ENCODE measurements around the gene NOC2L. TPM values are rescaled to one million over a fixed set of nuclear protein-coding genes. Genes with fewer than 3 reads are reported as not detected.
A peak's percentile ranks its signal among the peaks of the same experiment; 100 is the strongest.
"Not testable (repeated sequence)": the region's sequence is repeated elsewhere in the genome, so short reads cannot be mapped to it uniquely, and the experiment has no call there.

Gene NOC2L
- total RNA-seq, 1 donor from 2014 or later = 42.8 TPM

DNA sequence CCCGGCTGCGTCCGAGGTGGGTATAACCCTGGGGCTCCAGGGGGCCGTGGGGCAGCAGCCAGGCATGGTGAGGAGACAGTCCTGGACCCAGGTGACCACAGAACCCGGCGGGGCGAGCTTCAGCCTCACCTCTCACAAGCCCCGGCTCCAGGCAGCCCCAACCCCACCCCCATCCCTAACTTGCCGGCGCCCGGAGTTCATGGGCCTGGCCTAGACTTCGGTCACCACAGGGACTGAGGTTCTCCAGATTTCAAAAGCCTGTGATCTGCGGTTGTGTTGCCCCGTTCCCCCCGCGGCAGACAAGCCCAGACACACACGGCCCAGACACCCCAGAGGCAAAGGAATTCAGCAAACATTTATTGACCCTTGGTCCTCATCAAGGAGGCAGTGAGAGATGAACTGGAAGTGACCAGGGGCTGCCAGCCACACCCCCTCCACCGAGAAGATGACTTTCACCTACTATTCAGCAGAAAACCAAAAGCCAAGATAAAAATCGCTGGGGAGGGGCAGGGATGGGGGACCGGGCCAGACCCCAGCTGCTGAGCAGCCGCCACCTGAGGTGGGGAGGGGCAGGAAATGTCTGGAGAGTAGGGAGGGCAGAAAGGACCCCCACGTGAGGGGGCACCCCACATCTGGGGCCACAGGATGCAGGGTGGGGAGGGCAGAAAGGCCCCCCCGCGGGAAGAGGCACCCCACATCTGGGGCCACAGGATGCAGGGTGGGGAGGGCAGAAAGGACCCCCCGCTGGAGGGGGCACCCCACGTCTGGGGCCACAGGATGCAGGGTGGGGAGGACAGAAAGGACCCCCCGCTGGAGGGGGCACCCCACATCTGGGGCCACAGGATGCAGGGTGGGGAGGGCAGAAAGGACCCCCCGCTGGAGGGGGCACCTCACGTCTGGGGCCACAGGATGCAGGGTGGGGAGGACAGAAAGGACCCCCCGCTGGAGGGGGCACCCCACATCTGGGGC is 36.9 kb upstream of the NOC2L start:
- DNase-seq (no peak), ATAC-seq (ENCODE audit: poor library complexity) (no peak)
- intact Hi-C loops (cut with DNase I) = no loop called here

DNA sequence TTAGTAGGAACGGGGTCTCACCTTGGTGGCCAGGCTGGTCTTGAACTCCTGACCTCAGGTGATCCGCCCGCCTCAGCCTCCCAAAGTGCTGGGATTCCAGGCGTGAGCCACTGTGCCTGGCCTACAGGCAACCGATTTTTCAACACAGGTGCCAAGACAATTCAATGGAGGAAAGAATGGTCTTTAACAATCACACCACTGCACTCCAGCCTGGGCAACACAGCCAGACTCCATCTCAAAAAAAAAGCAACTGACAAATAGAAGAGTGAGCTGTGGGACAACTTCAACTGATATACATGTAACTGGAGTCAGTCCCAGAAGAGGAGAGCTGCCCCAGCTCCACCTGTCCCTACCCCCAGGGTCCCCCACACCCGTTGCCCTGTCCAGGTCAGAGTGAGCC is 35.5 kb upstream of the NOC2L start:
- ATAC-seq (ENCODE audit: poor library complexity); intact Hi-C loops (cut with DNase I); DNase-seq: not testable (repeated sequence)

DNA sequence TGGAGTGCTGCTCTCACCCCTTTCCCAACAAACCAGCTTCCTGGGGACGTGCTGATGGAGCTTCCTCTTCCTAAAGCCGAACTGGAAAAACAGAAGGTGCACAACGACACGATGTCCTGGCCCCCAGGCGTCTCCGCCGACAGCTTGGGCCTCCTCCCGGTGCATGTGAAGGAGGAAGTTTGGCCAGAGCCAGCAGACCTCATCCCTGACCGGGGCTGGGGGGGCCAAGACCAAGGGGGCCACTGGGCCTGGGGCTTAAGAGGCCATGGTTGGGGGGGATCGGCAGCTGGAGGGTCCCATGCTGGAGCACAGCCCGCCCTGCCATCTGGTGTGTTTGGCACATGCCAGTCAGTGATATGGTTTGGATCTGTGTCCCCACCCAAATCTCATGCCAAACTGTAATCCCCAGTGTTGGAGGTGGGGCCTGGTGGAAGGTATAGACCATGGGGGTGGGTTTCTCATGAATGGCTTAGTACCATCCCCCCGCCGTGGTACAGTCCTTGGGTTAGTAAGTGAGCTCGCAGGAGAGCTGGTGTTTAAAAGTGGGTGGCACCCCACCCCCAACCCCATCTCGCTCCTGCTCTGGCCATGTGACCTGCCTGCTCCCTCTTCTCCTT is 34.4 kb upstream of the NOC2L start:
- no peak for DNase-seq
- ATAC-seq (ENCODE audit: poor library complexity) = no peak
- intact Hi-C loops (cut with DNase I) = no loop called here

DNA sequence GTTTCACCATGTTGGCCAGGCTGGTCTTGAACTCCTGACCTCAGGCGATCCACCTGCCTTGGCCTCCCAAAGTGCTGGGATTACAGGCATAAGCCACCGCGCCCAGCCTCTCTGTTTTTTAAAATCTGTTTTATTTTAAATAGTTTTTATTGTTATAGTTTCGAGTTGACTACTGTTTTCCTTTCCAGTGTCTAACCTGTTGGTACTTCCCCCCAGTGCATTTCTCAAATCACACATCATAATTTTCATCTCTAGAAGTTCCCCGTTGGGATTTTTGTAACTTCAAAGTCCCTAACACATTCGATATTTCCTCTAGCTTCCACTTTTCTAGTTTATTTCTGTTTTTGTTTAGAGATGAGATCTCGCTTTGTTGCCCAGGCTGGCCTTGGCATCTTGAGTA is 33.3 kb upstream of the NOC2L start:
- DNase-seq = no peak
- no peak for ATAC-seq (ENCODE audit: poor library complexity)
- intact Hi-C loops (cut with DNase I) = no loop called here

DNA sequence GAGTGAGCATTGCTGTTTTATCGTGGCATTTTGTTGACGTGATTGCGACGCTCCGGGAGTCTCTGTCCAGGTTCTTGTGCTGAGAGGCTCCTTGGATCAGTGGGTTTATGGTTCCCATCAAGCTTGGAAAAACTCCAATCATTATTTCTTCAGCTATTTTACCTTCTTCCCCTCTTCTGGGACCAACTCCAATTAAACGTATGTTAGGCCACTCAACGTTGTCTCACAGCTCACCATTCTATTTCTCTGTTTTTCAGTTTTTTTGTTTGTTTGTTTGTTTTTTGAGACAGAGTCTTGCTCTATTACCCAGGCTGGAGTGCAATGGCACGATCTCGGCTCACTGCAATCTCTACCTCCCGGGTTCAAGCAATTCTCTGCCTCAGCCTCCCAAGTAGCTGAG is 32.8 kb upstream of the NOC2L start:
- DNase-seq = no peak
- no peak for ATAC-seq (ENCODE audit: poor library complexity)
- intact Hi-C loops (cut with DNase I) = no loop called here

DNA sequence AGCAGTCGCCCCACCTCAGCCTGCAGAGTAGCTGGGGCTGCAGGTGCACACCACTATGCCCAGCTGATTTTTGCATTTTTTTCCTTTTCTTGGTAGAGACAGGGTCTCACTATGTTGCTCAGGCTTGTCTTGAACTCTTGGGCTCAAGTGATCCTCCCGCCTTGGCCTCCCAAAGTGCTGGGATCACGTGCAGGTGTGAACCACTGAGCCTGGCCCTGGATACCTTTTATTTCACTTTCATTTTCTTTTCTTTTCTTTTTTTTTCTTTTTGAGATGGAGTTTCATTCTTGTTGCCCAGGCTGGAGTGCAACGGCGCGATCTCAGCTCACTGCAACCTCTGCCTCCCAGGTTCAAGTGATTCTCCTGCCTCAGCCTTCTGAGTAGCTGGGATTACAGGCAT is 32.2 kb upstream of the NOC2L start:
- intact Hi-C loops (cut with DNase I); DNase-seq; ATAC-seq (ENCODE audit: poor library complexity): not testable (repeated sequence)

DNA sequence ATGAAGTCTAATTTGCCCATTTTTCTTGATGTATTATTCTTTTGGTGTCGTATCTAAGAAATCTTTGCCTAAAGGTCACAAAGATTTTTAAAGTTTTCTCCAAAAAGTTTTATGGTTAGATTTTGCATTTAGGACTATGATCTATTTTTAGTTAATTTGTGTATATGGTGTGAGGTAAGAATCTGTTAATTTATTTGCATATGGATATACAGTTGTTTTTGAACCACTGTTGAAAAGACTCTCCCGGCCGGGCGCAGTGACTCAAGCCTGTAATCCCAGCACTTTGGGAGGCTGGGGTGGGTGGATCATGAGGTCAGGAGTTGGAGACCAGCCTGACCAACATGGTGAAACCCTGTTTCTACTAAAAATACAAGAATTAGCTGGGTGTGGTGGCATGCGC is 29.0 kb upstream of the NOC2L start:
- intact Hi-C loops (cut with DNase I) = not testable (repeated sequence)

DNA sequence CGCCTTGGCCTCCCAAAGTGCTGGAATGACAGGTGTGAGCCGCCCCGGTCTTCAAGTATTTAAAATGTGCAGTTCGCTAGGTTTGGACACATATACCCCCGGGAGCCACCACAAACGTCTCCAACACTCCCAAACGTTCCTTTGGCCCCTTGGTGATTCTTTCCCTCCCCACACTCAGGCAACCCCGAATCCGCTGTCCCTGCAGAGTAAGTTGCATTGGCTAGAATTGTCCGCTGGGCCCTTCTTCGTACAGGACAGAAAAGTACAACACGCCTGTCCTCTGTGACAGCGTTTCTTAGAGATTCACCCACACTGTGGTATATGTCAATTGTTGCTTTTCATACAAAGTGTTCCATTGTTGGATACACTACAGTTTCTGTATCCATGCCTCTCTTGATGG is 26.1 kb upstream of the NOC2L start:
- intact Hi-C loops (cut with DNase I) = loop anchor here (2.0 kb wide), 1 partner anchor 78 kb away; no protein-coding TSS in a partner anchor
- ATAC-seq (ENCODE audit: poor library complexity) = no peak
- DNase-seq = no peak

More for the DNA sequence above, 29.0 kb upstream of the NOC2L start:
- DNase-seq = peak; percentile 2
- not testable (repeated sequence) for ATAC-seq (ENCODE audit: poor library complexity)

DNA sequence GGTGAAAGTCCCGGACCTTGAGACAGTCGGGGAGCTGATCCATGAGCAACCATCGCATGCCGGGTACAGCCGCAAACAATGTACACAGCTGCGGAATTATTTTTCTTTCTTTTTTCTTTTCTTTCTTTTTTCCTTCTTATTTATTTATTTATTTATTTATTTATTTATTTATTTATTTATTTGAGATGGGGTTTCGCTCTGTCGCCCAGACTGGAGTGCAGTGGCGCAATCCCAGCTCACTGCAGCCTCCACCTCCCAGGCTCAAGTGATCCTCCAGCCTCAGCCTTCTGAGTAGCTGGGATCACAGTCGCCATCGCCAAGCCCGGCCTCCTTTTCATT is 25.4 kb upstream of the NOC2L start:
- no peak for DNase-seq

DNA sequence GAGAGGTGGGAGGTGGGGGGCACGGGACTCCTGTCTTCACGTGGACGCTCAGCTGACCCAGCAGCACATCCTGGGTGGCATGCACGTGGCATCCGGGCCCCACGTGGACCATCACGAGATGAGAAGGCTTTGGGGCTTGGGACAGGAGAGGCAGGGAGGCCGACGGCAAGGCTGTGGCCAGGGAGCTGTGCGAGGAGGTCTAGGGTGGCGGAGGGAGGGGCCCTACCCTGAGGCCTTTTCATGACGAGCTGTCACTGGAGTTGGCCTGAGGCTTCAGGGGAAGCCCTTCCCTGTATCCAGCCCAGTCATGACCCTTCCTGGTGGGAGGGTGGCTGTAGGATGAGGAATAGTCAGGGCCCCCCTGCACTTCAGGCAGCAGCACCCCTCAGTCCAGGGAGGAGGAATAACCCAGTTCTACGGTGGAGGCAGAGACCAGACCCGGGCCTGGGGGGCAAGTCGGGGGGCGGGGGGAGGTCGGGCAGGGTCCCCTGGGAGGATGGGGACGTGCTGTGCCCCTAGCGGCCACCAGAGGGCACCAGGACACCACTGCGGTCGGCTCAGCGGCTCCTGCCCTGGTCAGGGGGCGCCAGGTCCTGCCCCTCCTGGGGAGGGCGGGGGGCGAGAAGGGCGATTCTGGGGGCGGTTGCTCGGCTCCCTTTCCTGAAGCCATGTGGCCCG is 24.9 kb upstream of the NOC2L start:
- ATAC-seq (ENCODE audit: poor library complexity) (no peak), DNase-seq (peak; percentile 65)
- intact Hi-C loops (cut with DNase I) = loop anchor here (2.0 kb wide), 1 partner anchor 79 kb away; no protein-coding TSS in a partner anchor

More for the DNA sequence above, 25.4 kb upstream of the NOC2L start:
- intact Hi-C loops (cut with DNase I) = loop anchor here (2.0 kb wide), 1 partner anchor 78 kb away; no protein-coding TSS in a partner anchor
- no peak for ATAC-seq (ENCODE audit: poor library complexity)

DNA sequence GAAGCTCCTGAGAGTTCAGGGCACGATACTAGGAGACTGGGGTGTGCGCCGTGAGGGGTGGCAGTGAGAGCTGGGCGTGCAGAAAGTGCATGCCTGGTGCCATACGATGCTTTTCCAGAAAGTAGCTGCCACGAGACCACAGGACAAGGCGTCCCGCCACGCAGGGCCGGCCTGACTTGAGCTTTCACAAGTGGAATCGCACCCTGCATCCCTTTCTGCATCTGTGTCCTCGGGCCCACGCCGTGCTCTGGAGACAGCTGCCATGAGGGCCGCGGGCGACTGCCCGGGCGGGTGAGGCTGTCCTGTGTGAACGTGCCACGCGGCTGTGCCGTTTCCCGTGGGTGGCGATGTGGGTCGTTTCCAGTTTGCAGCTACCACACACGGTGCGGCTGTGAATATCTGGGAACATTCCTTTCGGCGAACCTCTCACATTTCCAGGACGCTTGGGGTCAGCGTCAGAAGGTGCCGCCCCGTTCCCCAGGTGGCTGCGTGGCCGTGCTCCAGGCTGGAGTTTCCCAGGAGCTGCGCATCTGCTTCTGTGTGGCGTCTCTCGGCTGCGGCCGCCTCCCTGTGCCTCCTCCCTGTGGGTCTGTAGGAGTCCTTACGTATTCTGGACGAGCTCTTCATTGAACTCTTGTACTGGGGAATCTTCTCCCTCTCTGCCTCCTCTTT is 23.8 kb upstream of the NOC2L start:
- ATAC-seq (ENCODE audit: poor library complexity) = no peak
- intact Hi-C loops (cut with DNase I) = no loop called here

DNA sequence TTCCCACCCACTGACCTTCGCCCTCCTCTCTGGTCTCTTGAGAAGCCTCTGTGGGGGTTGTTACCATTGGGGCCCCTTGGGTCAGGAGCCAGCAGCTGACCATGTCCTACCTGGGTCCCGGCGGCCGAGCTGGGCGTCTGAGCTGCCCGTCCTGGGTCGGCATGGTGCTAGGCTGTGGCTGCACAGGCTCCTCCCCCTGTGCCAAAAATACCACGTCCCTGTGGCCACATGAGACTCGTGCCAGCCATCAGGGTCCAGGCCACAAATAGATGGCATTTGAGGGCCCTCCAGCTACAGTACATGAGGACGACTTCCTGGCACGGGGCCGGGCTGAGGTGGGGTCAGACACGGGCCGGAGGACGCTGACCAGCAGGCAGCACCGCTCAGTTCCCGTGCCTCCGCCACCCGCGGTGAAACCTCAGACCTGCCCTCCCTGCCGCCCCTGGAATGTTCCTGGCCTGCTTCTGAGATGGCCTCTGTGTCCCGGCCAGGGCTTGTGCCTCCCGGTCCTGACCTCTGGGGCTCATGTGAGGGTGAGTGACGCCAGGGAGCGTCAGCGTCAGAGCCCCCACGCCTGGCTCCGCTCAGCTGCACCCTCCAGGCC is 23.0 kb upstream of the NOC2L start, which contains the start of gene PERM1:
Gene PERM1 (minus strand): TSS at position 139 of the 604 bp plus-strand sequence. CDS start 1,064 bp downstream, outside the sequence.
- ATAC-seq (ENCODE audit: poor library complexity) (peak; percentile 72), DNase-seq (peak; percentile 88)
- intact Hi-C loops (cut with DNase I) = no loop called here

More for the DNA sequence above, 23.8 kb upstream of the NOC2L start:
- DNase-seq = no peak

DNA sequence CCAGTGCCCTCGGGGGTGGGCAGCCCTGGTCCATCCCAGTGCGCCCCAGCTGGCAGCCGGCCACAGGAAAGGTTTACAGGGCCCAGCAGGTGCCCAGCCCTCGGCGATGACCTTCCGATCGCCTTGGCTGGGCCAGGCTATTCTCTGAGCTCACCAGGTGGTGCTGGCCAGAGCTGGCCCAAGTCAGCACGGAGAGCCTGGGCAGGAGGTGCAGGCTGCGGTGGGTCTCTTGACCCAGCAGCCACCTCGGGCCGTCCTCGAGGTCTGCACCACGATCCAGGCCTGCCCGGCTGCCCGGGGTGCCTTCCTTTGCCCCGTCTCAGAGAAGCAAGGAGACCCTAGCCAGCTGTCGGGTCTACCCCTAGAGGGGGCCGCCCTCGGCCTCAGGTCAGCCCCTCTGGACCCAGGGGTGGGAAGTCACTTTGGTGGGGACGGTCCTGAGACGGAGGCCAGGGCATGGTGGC is 22.5 kb upstream of the NOC2L start:
- DNase-seq (no peak), ATAC-seq (ENCODE audit: poor library complexity) (peak; percentile 3)
- intact Hi-C loops (cut with DNase I) = no loop called here

DNA sequence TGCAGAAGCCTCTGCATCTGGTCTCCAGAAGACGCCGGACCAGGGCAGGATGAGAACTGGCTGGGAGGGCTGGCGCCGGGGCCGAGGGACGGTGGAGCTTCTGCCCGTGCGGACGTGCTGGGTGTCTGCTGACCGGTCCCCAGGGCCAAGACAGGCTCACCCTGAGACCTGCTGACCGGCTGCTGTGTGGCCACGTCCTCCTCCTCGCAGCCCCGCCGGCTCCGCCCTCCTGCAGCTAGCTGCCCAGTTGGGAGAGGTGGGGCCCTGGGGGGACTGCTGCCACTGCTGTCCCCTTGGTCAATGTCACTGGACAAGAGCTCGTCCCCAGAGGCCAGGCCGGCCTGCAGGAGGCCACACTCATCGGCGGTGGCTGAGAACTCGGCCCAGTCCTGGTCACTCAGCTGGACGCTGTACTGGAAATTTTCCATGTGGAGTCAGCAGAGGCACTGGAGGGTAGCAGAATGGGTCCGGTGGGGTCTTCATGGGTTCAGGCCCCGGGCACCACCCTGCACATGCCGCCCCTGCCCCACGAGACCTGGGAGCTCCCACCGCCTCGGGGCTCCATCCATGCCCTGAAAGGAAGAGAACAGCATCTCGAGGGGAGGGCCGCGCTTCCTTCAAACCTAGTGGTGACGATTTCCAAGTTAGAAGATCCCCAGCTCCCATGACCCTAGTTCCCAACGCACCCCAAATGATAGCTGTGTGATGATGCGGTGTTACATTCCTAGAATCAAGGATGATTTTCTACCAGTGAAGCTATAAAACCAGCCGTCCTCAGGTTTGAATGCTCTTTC is 21.7 kb upstream of the NOC2L start:
- peak; percentile 89 for DNase-seq
- intact Hi-C loops (cut with DNase I) = no loop called here
- ATAC-seq (ENCODE audit: poor library complexity) = peak; percentile 64

DNA sequence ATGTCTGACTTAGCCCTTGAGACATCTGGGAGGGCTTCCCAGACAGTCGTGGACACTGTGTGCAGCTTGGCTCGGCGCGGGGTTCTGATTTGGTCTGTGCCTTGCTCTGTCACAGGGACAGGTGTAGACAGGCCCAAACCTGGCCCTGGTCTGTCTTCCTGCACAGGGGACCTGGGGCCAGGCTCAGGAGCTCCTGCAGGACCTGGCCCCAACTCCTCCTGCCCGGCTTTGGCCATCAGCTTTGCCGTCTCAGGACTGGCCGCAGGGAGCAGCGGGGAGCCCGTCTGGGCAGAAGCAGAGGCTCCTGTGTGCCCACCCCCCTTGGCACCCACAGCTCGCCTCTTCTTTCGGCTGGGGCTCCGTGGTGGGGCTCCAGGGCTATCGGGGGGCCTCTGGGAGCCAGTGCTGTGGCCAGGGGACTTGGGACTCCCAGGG is 21.1 kb upstream of the NOC2L start:
- intact Hi-C loops (cut with DNase I) = no loop called here
- no peak for DNase-seq
- ATAC-seq (ENCODE audit: poor library complexity) = no peak

DNA sequence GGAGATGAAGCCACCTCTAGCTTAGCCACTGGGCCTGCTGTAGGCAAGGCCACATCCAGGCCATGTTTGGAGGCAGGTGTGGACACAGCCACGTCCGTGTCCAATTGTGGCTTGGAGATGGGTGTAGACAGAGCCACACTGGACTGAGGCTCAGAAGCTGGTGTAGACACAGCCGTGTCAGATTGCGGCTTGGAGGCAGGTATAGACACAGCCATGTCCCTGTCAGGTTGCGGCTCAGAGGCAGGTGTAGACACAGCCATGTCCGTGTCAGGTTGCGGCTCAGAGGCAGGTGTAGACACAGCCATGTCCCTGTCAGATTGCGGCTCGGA is 20.7 kb upstream of the NOC2L start:
- intact Hi-C loops (cut with DNase I) = no loop called here
- DNase-seq (no peak), ATAC-seq (ENCODE audit: poor library complexity) (no peak)

All from Right ventricle myocardium superior (tissue), 1 donor.